CD4-positive, alpha-beta T cell treated with Interleukin-10 for 1 hour (primary cell): Measurements from ENCODE around the gene KIAA1671.

Experiments
- DNase-seq: peaks from one replicate; pipeline ENCODE4 v3.0.0-alpha.2; 2020

KIAA1671 gene

DNA sequence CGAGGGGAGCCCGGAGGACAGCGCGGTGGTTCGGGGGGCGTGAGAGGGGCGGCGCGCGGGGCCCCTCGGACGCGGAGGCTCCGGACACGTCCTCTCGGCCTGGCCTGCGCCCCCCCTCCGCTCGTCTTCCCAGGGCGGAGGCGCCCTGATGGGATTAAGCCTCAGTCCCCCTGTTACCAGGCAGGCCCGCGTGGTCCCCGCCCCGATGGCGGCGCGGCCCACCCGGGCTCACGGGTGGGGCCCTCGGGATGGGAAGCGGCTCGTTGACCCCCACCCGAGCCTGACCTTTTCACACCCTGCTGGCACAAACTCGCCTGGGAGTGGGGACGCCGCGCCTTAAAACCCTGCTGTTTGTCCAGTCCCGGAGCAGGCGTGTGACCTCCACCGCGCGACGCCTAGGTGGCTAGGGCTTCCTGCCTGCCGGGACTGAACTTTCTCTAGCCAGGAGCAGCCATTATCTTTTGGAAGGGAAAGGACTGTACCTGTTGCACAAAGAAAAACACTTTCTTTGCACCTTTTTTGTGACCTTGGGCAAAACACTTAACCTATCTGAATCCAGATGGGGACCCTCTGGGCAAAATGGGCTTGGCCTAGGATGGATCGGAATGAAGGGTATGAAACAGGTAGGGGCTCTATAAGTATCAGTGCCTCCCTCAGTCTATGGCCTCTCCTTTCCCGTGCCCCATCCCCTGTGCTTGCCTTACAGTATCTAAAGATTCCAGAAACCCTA, 1.0 kb downstream of the KIAA1671 start:
- DNase-seq, result no peak

DNA sequence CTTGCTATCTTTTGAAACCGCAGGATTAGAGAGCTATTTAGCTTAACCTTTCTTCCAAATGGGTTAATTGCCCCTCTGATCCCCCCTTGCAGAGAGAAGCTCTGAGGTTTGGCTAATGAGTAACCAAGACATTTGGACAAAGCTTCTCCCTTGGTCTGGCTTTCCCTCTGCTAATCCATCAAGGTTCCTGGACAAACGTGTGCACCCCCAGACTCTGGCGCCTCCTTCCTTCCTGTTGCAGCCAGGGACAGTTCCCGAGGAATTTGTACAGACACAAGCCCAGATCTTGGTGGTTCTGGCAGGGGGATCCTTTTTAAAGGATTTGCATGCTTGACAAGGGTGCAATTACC, 1.6 kb downstream of the KIAA1671 start:
- no peak for DNase-seq

DNA sequence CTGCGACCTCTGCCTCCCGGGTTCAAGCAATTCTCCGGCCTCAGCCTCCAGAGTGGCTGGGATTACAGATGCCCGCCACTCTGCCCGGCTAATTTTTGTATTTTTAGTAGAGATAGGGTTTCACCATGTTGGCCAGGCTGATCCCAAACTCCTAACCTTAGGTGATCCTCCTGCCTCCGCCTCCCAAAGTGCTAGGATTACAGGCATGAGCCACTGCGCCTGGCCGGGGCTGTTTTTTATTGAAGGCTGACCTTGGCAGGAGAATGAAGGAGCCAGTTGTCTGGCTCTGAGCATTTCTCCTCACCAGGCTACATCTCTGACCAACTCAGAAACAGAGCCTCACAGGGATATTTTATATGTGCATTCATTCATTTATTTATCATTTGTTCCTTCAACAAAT, 2.3 kb downstream of the KIAA1671 start:
- DNase-seq, result no peak

DNA sequence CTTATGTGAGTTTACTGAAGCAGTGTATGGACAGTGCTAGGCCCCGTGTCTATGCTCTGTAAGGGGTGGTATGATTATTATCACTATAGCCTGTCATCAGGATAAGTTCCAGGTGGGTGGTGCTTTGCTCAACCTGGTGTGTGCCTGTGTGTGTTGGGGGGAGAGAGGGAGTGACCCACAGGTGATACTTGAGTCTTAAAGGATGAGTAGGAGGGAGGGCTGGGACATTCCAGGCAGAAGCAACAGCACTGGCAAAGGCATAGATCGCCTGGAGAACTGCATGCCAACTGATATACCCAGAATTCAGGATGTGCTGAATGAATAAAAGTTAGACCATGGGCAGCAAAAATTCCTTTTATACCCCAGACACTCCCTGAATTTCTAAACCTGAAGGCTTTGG, 4.5 kb downstream of the KIAA1671 start:
- no peak for DNase-seq

DNA sequence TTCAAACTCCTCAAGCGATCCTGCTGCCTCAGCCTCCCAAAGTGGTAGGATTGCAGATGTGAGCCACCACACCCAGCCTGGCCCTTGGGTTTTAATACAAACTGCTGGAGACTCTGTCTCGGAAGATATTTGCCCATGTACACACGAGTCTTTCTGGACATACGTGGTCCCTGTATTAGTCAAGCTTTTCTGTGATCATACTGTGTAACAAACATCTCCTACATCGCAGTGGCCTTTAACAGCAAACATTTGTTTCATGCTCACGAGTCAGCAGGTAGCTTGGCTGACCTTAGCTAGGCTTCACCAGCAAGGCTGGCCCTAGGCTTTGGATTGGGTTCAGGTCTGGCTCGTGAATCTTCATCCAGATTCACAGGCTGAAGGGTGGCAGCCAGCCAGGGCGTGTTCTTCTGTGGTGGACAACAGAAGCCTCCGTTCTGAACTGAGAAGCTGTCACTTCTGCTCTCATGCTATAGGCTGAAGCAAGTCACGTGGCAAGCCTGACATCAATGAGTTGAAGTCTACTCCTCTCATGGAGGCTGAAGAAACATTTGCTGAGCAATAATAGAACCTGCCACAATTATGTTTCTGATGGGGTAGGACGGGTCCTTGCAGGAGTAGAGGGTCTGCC, 8.8 kb downstream of the KIAA1671 start:
- no peak for DNase-seq

DNA sequence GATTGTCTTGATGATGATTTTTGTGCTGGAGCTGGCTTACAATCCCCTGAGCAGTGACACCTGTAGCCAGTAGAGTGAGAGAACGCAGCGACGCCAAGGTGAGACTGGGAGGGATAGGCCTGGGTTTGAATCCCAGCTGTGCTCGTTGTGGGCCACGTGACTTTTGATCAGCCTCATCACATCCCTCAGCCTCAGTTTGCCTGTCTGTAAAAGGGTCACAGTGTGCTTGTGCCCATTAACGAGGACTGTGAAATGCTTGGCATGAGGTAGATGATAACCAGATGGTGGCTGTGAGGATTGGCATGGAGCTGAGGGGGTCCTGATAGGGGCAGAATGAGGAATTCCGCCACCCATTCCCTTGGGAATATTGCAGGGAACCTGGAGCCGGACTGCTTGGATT, 9.6 kb downstream of the KIAA1671 start:
- no peak for DNase-seq

DNA sequence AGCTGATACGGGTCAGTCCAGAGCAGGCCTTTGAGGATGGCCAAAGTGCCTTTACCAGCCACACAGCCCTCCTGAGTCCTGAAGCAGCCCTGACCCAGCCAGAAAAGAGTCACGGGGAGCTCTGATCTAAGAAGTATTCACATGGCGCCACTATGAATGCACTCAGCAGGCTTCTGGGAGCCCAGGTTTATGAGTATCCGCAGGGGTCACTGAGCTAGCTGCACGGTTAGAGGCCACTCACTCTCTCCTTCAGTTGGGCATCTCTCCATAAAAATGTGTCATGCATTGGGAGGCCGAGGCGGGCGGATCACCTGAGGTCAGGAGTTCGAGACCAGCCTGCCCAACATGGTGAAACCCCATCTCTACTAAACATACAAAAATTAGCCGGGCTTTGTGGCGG, 10.3 kb downstream of the KIAA1671 start:
- DNase-seq, result no peak

DNA sequence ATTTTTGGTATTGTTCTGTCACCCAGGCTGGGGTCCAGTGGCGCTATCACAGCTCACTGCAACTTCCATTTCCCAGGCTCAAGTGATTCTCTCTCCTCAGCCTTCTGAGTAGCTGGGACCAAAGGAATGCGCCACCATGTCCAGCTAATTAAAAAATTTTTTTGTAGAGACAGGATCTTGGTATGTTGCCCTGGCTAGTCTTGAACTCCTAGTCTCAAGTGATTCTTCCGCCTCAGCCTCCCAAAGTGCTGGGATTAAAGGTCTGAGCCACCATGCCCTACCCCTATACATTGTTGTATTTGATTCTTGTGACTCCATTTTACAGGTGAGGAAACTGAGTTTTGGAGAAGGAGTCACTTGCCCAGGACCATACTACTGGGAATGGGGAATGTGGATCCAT, 11.9 kb downstream of the KIAA1671 start:
- no peak for DNase-seq

DNA sequence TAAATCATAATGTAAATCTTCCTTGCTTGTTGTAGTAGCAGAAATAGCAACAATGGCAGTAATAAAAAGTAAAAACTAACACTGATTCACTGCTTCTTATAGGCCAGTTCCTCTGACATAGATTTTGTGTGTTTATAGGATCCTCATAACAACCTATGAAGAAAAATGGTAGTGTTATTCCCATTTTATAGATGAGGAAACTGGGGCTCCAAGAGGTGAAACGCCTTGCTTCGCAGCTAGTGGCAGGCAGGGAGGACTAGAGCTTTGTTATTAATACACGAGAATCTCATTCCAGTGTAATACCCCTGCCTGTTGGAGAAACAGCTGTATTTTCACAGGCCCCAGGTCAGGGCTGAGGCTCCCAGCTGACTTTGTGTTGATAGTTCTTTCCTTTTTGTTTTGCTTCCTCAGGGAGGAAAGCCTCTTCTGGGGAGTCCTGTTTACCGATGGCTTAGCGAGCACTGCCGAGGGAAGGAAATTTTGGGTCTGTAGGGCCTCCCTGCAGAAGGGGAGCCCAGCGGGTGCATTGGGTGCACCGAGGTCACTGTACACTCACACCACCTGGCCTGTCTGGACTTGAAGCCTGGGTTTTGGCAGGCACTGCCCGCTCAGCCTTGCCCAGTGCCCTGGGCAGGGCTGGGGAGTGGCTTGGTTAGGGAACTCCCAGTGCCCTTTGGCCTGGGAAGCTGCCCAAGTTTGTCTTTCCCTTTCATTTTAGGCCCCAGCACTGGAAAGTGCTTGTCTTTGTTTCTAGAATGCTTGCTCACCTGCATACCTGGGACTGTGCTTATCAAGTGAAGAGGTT, 13.5 kb downstream of the KIAA1671 start:
- DNase-seq, result no peak

DNA sequence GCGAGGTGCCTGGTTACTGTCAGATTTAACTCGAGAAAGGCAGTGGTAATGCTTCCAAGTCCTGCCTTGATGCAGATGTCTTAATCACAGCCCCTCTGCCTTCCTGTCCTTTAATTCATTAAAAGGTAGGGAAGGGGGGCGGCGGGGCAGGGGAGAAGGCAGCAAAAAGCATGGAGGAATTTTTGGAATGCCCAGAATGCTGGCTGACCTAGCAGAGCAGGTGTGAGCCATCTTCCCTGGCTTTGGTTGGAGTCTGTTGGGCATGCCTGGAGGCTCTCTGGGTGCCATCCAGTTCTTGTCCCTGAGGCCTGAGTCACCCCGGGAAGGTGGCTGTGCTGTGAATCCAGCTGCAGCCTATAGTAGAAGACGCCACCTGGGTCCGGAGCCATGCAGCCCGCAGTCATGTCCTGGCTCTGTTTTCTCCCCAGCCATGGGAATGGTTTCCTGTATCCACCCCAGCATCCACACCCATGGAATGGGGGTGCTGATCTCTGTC, 15.6 kb downstream of the KIAA1671 start:
- no peak for DNase-seq

DNA sequence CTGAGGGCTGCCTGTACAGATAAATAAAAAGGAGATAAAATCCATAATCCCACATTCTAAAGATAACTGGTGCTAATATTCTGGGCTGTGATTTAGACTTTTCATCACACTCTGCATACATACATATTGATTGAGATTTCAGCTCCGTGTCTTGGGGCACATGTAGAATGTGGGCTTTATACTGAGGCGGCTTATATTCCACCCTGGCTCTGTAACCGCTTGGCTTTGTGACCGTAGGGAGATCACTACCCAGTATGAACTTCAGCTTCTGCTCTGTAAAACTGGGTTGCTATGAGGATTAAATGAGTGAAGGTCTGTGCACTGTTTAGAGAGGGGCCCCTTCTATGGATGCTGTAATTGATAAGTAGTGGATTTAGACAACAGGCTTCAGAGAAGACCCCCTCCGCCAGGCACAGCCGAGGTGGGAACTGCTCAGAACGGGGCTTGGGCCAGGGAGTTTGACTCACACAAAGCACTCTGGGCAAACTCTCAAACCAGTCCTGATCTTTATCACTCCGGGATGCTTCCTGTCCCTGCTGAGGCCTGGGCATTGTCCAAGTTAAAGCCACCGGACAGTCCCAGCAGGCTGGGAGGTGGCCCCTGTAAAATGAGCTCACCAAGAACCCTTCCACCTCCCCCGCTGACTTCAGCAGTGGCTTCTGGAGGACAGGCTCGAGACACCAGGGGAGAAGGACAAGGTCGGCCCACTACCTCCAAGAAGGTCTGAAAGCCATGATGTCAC, 17.2 kb downstream of the KIAA1671 start:
- no peak for DNase-seq

DNA sequence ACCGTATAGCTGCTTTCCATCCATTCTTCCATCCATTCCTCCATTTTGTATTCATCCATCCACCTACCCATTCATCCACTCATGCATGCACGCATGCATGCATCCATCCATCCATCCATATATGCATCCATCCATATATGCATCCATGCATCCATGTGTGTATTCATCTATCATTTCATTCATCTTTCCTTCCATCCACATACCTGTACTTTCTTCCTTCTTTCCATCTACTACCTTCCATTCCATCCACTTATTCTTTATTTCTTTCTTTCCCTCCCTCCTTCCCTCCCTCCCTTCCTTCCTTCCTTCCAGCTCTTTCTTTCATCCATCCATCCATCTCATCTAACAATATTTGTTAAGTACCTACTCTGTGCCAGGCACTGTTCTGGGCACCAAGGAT, 19.9 kb downstream of the KIAA1671 start:
- no peak for DNase-seq

DNA sequence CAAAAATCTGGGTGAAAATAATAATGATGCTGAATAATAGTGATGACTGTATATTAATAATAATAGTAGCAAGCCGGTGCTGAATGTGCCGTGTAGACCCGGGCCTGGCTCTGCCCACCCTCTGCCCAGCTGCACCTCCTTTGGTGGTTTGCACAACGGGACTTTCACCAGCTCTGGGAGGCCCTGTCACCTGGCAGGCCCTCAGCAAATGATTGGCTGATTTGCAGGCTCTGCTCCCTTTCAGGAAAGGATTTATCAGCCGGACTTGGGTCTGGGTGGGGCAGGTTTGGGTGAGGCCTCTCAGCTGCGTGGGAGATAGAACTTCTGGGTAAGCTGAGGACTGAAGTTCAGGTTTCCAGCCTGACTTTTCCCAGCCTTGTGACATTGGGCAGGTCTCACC, 21.4 kb downstream of the KIAA1671 start:
- no peak for DNase-seq

DNA sequence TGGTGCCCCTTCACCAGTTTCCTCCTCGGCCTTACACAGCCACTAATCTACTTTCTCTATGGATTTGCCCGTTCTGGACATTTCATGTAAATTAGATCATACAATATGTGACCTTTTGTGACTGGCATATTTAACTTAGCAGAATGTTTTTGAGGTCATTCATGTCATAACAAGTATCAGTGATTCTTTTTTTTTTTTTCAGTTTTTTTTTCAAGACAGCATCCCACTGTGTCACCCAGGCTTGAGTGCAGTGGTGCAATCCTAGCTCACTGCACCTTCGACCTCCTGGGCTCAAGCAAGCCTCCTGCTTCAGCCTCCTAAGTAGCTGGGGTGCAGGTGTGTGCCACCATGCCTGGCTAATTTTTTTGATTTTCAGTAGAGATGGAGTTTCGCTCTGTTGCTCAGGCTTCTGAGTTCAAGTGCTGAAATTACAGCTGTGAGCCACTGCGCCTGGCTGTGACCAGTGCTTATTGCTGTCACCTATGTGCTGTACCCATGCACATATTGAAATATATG, 22.7 kb downstream of the KIAA1671 start:
- no peak for DNase-seq

DNA sequence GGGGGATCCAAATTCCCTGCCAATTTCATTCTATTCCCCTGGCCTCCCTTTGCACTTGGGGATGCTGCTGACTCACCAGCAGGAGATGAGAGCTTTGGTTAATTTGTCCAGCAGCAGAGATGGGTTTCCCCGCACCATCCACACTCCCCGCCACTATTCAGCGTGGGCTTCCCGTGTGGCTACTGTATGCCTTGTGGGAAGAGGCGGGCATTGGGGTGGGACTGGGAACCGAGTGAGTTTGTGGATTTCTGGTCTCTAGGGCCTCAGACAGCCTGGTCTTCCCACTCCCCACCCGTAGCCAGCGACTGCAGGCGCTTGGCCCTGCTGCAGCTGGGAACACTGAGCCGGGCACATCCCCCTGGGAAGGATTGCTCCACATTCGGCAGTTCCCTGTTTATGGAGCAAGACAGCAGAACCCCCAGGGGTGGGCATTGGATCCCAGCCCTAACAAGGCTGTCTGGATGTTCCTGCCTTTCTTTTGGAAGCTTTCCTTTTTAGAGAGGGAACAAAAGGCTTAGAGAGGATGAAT, 23.4 kb downstream of the KIAA1671 start:
- no peak for DNase-seq

DNA sequence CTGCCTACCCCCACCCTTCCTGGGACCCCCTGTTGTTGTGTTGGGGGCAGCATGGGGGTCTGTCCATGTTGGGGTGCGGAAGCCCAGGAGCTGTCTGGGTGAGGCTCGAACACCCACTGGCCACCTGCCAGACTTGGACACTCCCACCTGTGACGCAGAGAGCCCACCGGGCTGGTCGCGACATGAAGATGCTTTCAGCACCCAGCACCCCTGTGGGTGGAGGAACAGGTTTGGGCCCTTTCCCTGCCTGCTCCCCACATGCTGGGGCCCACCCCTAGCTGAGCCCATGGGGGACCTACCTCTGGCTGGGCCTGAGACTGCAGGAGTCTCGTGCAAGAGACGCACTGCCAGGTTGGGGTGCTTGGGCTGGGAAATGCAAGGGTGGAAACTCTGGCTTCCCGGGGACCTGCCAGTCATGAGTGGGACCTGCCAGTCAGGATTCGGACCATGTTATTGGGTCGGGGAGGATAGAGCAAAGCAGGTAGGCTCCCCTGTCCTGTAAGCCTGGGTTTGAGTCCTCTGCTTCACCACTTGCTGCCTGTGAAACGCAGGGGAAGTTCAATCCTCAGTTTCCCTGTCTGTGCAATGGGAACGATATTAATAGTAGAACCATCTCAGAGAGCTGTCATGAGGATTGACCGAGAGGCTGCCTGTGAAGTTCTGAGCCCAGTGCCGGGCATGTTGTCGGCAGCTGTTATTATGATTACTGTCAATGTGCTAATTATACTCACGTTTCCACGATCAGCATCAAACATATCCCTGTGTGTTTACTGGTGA, 24.1 kb downstream of the KIAA1671 start:
- DNase-seq, result no peak

DNA sequence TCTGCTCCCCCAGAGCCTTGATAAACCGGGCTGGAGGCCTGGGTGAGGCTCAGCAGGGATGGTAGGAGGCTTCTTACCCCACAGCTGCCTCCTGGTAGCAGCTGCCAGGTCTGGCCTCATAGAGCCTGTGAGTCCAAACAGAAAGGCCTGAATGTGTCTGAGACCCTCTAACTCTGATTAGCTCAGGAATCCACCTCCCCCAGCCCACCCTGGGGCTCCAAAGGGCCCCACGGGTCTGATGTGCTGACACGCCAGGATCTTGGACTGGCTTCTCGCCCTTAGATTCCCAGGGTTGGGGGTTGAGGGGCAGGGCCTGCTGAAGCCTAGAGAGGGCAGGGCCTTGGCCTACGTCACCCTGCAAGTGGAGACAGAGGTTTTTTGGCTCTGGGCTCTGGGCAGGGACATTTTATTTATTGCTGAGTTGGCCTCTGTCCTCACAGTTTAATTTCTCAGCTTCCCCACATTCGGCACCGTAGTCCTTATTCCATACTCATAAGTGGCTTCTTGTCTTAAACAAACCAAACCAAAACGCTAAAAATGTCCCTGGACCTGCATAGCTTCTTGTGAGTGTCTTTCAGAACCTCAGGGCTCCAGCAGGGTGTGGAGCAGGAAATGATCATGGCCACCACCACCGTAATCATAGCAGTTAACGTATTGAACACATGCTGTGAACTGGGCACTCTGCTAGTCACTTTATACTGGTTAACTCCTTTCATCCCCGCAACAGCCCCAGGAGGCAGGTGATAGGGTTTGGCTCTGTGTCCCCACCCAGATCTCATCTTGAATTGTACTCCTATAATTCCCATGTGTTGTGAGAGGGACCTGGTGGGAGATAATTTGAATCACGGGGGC, 25.1 kb downstream of the KIAA1671 start:
- DNase-seq, result no peak

DNA sequence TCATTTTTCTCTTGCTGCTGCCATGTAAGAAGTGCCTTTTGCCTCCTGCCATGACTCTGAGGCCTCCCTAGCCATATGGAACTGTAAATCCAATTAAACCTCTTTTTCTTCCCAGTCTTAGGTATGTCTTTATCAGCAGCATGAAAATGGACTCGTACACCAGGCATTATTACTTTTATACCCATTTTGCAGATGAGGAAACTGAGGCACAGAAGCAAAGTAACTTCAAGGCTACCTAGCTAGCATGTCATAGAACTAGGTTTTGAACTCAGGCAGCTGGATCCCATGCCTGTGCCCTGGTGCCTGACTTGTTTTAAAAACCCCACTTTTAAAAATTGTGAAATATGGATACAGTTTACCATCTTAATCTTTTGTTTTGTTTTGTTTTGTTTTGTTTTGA, 25.8 kb downstream of the KIAA1671 start:
- DNase-seq, result no peak

DNA sequence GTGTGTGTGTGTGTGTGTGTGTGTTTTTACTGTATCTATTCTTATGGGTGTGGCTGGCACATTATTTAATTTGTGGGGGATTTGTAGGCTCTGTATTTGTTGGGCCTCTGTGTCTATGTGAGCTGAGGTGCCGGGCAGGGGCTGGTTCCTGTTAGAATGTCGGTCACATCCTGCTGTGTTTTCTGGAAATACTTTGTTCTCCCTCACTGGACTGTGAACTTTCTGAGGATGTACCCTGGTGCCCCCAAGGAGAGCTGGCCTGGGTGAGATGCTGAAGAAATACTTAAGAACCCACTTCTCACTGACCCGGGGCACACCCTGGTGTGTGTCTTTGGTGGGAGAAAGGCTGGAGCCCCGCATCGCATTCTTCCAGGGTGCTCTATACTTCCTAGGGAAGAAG, 28.6 kb downstream of the KIAA1671 start:
- DNase-seq, result no peak

DNA sequence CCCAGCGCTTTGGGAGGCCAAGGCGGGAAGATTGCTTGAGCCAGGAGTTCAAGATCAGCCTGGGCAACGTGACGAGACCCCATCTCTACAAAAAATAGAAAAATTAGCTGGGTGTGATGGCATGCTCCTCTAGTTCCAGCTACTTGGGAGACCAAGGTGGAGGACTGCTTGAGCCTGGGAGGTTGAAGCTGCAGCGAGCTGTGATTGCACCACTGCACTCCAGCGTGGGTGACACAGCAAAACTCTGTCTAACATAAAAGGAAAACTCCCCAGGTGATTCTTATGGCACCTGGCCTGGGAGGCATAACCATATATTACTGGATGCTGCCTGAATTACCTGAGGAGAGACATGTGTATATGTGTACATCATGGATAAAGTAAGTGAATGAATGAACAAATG, 29.1 kb downstream of the KIAA1671 start:
- no peak for DNase-seq
